ENCODE data around the gene PLCB3.

PLCB3 gene

DNA sequence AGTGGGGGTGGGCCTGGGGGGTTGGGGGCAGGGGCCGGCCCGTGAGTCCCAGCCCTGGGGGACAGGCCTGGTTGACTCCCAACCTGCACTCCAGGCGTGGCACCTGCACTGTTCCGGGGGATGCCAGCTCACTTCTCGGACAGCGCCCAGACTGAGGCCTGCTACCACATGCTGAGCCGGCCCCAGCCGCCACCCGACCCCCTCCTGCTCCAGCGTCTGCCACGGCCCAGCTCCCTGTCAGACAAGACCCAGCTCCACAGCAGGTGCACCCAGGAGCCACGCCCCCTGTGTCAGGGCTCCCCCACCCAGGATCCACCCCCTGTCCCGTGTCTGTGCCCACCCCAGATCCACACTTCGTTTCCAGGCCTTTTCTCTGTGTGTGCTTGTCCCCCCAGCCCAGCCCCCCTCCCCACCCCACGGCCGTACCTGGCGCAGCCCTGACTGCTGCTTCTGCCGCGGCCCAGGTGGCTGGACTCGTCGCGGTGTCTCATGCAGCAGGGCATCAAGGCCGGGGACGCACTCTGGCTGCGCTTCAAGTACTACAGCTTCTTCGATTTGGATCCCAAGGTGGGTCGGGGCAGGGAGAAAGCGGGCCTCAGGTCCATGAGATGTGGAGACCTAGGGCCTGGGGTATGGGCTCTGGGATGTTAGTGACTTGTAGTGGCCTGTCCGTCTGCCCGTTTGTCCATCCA lies 40.0 kb upstream of the PLCB3 start:
- no peak for DNase-seq (ENCODE audit: low read depth)
- no peak for TF ChIP-seq CTCF (IDR thresholded peaks at IDR 0.05; ENCODE audit: low read length, missing control alignments)
- H3K4me3 ChIP-seq (replicated peaks; ENCODE audit: low read depth, low read length): no peak overlapping the region

- no peak overlapping the region for H3K4me3 ChIP-seq (replicated peaks; ENCODE audit: low read depth, low read length)
- DNase-seq (ENCODE audit: low read depth): no peak
- no peak for TF ChIP-seq CTCF (IDR thresholded peaks at IDR 0.05; ENCODE audit: low read length, missing control alignments)
These were observed 34.5 kb upstream of the PLCB3 start for GRCh38 chr11:64216879-64217278.

- TF ChIP-seq CTCF (IDR thresholded peaks at IDR 0.05; ENCODE audit: low read length, missing control alignments): no peak
- DNase-seq (ENCODE audit: low read depth): no peak
- no peak overlapping the region for H3K4me3 ChIP-seq (replicated peaks; ENCODE audit: low read depth, low read length)
These were observed 32.5 kb upstream of the PLCB3 start for GRCh38 chr11:64218628-64219353.

GRCh38 chr11:64219354-64219684 lies 32.0 kb upstream of the PLCB3 start:
- no peak for DNase-seq (ENCODE audit: low read depth)
- TF ChIP-seq CTCF (IDR thresholded peaks at IDR 0.05; ENCODE audit: low read length, missing control alignments): no peak
- no peak overlapping the region for H3K4me3 ChIP-seq (replicated peaks; ENCODE audit: low read depth, low read length)

DNA sequence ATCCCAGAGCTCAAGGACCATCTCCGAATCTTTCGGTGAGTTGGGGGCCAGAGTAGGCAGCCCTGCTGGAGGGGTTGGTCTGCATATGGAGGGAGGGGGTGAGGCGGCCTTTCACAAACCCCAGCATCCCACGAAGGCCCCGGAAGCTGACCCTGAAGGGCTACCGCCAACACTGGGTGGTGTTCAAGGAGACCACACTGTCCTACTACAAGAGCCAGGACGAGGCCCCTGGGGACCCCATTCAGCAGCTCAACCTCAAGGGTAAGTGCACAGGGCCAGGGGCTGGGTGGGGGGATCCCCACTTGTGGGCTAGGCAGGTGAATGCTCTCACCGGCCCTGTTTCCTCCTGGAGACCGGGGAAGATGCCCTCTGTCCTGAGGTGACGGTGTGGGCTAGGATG lies 31.6 kb upstream of the PLCB3 start:
- no peak overlapping the region for H3K4me3 ChIP-seq (replicated peaks; ENCODE audit: low read depth, low read length)
- no peak for DNase-seq (ENCODE audit: low read depth)
- no peak for TF ChIP-seq CTCF (IDR thresholded peaks at IDR 0.05; ENCODE audit: low read length, missing control alignments)

- H3K4me3 ChIP-seq (replicated peaks; ENCODE audit: low read depth, low read length): no peak overlapping the region
- no peak for TF ChIP-seq CTCF (IDR thresholded peaks at IDR 0.05; ENCODE audit: low read length, missing control alignments)
- DNase-seq (ENCODE audit: low read depth): no peak
These were observed 31.1 kb upstream of the PLCB3 start for GRCh38 chr11:64220271-64220670.

- no peak for DNase-seq (ENCODE audit: low read depth)
- no peak for TF ChIP-seq CTCF (IDR thresholded peaks at IDR 0.05; ENCODE audit: low read length, missing control alignments)
- H3K4me3 ChIP-seq (replicated peaks; ENCODE audit: low read depth, low read length): no peak overlapping the region
These were observed 30.5 kb upstream of the PLCB3 start for GRCh38 chr11:64220798-64221197.
